GM06990 (cell line): ENCODE results near the gene MBD3L1.
A peak's percentile ranks its signal among the peaks of the same experiment; 100 is the strongest.

Experiments
- DNase-seq: peaks from one replicate; pipeline ENCODE4 v3.0.0-alpha.2; 2011; ENCODE audit not compliant: insufficient read length; ENCODE audit errors: extremely low read depth
- H3K27me3 ChIP-seq: replicated peaks from 2 replicates; pipeline ENCODE4 v1.6.0; 2011; ENCODE audit warnings: low read length; ENCODE audit not compliant: control insufficient read depth, insufficient read depth
- H3K36me3 ChIP-seq: 2 replicates; pipeline ENCODE4 v1.5.1; 2011; ENCODE audit warnings: low read length; ENCODE audit not compliant: control insufficient read depth, insufficient read depth
- H3K4me3 ChIP-seq: replicated peaks from 2 replicates; pipeline ENCODE4 v1.5.1; 2011; ENCODE audit warnings: low read depth, mild to moderate bottlenecking, control low read depth, low read length
- CTCF ChIP-seq: IDR thresholded peaks from 2 replicates; pipeline ENCODE4 v1.5.1; 2011; ENCODE audit warnings: low read length, control low read depth, mild to moderate bottlenecking, inconsistent platforms; ENCODE audit not compliant: insufficient read depth, poor library complexity, severe bottlenecking

The MBD3L1 gene

DNA sequence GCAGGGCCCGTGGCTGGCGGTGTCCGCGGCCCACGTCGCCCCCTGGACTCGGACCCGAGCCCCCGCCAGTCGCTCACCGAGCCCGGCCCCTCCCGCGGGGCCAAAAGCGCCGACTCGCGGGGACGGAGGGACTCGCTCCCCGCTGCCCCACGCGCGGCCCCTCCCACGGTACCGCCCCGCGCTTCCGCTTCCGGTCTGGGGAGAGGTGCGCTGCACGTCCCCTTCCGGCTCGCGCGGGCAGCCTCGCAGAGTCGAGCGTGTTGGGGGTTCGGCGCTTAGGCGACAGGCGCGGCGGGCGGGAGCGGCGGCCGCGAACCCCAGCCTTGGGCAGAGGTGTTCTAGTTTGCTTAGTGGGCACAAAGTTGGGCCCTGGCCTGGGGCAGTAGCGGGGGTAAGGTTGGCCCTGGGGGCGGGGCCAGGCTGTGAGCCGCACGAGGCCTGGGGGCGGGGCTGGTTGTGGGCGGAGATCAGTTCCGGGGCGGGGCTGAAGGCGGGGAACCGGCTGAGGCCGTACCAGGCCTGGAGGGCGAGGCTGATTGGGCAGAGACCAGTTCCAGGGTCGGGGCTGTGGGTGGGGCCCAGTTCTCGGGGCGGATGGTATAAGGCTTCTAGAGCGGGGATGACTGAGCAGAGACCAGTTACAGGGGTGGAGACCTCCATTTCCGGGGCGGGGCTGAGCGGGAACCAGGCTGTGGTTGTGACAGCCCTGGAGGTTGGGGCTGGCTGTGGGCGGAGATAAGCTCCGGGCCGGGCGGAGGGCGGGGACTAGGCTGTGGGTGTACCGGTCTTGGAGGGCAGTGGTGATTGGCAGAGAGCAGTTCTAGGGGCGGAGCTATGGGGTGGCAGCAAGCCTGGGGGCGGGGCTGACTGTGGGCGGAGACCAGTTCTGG lies at the start of gene MBD3L1, which contains the start of gene ZNF558:
TSS of gene MBD3L1 (plus strand) at position 246 of the 890 bp plus-strand sequence. CDS start 10,302 bp downstream, outside the sequence.
TSS of gene ZNF558 (minus strand) at position 173 of the 890 bp plus-strand sequence. CDS start 9,645 bp downstream, outside the sequence.
- H3K27me3 ChIP-seq, result no peaks in the 10 kb centered on the region
- peak; percentile 98 for DNase-seq
- peak; percentile 14 for TF ChIP-seq CTCF
- H3K4me3 ChIP-seq, result peak within 1 kb of the TSS; percentile 90
- H3K36me3 ChIP-seq, result no peaks in the 10 kb centered on the region

- Histone ChIP-seq H3K27me3 (no peaks in the 10 kb centered on the region), H3K36me3 (no peaks in the 10 kb centered on the region), H3K4me3 (no peak overlapping the region)
- no peak for TF ChIP-seq CTCF
- DNase-seq, result no peak
Observed at GRCh38 chr19:8794823-8795222, 37.4 kb upstream of the MBD3L1 start.

DNA sequence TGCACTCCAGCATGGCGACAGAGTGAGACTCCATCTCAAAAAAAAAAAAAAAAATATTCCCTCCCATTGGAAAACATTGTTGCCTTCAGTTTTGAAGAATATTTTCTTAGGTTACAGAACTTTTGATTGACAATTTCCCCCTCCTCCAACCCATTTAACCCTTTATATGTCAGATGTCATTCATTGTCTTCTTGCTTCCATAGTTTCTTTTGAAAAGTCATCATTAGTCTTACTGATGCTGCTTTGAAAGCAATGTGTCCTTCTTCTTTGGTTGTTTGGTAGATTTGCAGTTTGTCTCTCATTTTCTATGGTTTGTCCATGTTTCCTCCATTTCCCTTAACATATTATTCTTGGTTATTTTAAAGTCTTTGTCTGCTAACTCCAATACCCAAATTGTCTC lies 25.5 kb upstream of the MBD3L1 start:
- H3K36me3 ChIP-seq, result peaks cover 2% of the 10 kb centered on the region
- no peak for DNase-seq
- H3K27me3 ChIP-seq, result no peaks in the 10 kb centered on the region
- TF ChIP-seq CTCF, result no peak
- H3K4me3 ChIP-seq, result no peak overlapping the region

- Histone ChIP-seq H3K4me3 (no peak overlapping the region), H3K36me3 (peaks cover 6% of the 10 kb centered on the region), H3K27me3 (no peaks in the 10 kb centered on the region)
- no peak for TF ChIP-seq CTCF
- no peak for DNase-seq
Observed at GRCh38 chr19:8811315-8812172, 20.6 kb upstream of the MBD3L1 start.

- Histone ChIP-seq H3K36me3 (peaks cover 6% of the 10 kb centered on the region), H3K27me3 (no peaks in the 10 kb centered on the region), H3K4me3 (no peak overlapping the region)
- no peak for TF ChIP-seq CTCF
- no peak for DNase-seq
Observed at GRCh38 chr19:8814176-8814575, 18.0 kb upstream of the MBD3L1 start.
